ENCODE results near the gene WNT5A. TPM values are rescaled to one million over a fixed set of nuclear protein-coding genes. Genes with fewer than 3 reads are reported as not detected.

Gene WNT5A
- polyA plus RNA-seq, 2 of the 4 experiments (the other 2 are of a cell fraction) = 0.10 to 1.1 TPM

DNA sequence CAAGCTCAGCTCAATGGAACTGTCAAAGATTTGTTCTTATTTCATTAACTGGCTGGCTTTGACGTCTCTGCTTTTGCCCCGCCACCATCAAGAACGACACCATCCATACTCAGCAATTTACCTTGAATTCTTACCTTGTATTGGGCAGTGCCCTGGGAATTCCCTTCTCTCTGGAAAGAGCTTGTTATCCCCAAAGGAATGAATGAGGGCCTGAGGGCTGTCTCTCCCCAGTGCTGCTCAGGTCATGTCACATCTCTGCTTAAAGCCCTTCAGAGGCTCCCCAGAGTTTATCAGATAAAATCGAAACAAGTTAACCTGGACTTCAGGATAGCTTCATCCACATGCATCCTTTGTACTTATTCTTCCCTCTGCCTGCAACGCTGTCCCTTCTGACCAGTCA is 5.9 kb upstream of the WNT5A start (continued):
- TF ChIP-seq, protein P1, sequence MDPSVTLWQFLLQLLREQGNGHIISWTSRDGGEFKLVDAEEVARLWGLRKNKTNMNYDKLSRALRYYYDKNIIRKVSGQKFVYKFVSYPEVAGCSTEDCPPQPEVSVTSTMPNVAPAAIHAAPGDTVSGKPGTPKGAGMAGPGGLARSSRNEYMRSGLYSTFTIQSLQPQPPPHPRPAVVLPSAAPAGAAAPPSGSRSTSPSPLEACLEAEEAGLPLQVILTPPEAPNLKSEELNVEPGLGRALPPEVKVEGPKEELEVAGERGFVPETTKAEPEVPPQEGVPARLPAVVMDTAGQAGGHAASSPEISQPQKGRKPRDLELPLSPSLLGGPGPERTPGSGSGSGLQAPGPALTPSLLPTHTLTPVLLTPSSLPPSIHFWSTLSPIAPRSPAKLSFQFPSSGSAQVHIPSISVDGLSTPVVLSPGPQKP (IDR thresholded peaks at IDR 0.05; ENCODE audit: low read depth, low read length) = no peak
- TF ChIP-seq FOXS1 (CRISPR knock-in tag; IDR thresholded peaks at IDR 0.05) (no peak), JUN (IDR thresholded peaks at IDR 0.05) (no peak), ZNF302 (CRISPR knock-in tag; IDR thresholded peaks at IDR 0.05) (no peak), RAD21 (conservative IDR thresholded peaks at IDR 0.05 in 1 of 2, IDR thresholded peaks at IDR 0.05 in 1 of 2) (no peak), RCOR1 (IDR thresholded peaks at IDR 0.05; ENCODE audit: low read depth, low read length) (no peak), FOSB (CRISPR knock-in tag; IDR thresholded peaks at IDR 0.05) (no peak)
- TF ChIP-seq, protein P2, sequence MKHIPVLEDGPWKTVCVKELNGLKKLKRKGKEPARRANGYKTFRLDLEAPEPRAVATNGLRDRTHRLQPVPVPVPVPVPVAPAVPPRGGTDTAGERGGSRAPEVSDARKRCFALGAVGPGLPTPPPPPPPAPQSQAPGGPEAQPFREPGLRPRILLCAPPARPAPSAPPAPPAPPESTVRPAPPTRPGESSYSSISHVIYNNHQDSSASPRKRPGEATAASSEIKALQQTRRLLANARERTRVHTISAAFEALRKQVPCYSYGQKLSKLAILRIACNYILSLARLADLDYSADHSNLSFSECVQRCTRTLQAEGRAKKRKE (CRISPR knock-in tag; IDR thresholded peaks at IDR 0.05; ENCODE audit: low read depth) = no peak
- TF ChIP-seq, protein P3, sequence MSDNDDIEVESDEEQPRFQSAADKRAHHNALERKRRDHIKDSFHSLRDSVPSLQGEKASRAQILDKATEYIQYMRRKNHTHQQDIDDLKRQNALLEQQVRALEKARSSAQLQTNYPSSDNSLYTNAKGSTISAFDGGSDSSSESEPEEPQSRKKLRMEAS (IDR thresholded peaks at IDR 0.05) = no peak
- TF ChIP-seq, protein P4, sequence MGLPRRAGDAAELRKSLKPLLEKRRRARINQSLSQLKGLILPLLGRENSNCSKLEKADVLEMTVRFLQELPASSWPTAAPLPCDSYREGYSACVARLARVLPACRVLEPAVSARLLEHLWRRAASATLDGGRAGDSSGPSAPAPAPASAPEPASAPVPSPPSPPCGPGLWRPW (IDR thresholded peaks at IDR 0.05) = no peak

DNA sequence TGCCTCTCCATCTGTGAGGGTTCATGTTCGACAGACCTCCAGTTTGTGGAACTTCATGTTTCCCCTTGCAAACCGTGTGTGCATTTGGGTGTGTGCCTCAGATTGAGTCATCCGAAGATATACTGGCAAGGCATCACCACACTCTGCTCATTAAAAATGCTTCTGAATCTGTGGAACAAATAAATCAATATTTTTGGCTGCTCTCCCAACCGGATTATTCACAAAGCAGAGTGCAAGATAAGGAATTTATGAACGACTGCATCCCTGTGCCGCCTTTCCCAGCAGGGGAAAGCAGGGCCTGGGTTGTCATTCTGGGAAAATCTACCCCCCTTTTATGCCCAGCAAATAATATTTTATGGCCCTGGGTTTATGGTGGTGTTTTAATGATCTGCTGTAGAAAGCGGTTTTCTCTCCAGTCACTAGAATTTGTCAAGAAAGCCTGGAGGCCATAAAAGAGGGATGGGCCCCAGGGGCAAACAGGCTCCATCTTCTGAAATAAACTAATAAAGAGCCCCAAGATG is 4.2 kb upstream of the WNT5A start:
- 31% methylated on average over 7 of the region's 7 CpGs for WGBS (ENCODE audit: missing lambda C conversion rate)
- POLR2A ChIA-PET = no interaction called here
- TF ChIP-seq FOXS1 (CRISPR knock-in tag; IDR thresholded peaks at IDR 0.05) (no peak), HOXA7 (CRISPR knock-in tag; IDR thresholded peaks at IDR 0.05) (no peak), KDM5A (IDR thresholded peaks at IDR 0.05) (no peak), CBX2 (IDR thresholded peaks at IDR 0.05; ENCODE audit: borderline replicate concordance, low read depth) (no peak), ZNF302 (CRISPR knock-in tag; IDR thresholded peaks at IDR 0.05) (no peak), ESRRA (IDR thresholded peaks at IDR 0.05; ENCODE audit: borderline replicate concordance, low read length) (no peak), SMC3 (IDR thresholded peaks at IDR 0.05) (no peak)
- TF ChIP-seq, protein P2 (CRISPR knock-in tag; IDR thresholded peaks at IDR 0.05; ENCODE audit: low read depth) = no peak
- TF ChIP-seq, protein P5, sequence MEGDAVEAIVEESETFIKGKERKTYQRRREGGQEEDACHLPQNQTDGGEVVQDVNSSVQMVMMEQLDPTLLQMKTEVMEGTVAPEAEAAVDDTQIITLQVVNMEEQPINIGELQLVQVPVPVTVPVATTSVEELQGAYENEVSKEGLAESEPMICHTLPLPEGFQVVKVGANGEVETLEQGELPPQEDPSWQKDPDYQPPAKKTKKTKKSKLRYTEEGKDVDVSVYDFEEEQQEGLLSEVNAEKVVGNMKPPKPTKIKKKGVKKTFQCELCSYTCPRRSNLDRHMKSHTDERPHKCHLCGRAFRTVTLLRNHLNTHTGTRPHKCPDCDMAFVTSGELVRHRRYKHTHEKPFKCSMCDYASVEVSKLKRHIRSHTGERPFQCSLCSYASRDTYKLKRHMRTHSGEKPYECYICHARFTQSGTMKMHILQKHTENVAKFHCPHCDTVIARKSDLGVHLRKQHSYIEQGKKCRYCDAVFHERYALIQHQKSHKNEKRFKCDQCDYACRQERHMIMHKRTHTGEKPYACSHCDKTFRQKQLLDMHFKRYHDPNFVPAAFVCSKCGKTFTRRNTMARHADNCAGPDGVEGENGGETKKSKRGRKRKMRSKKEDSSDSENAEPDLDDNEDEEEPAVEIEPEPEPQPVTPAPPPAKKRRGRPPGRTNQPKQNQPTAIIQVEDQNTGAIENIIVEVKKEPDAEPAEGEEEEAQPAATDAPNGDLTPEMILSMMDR (IDR thresholded peaks at IDR 0.05) = no peak
- TF ChIP-seq, protein P4 (IDR thresholded peaks at IDR 0.05) = no peak
- H3K9me3 ChIP-seq = no peaks in the 10 kb centered on the region
- FAIRE-seq (no peak), DNase-seq (ENCODE audit: low read depth in 1 of 2, low spot score in 1 of 2) (no peak), ATAC-seq (no peak)
- peaks cover 4% of the 10 kb centered on the region; the same call in 1 of the 3 replicates for H3K4me1 ChIP-seq
- no peak overlapping the region for H3K4me3 ChIP-seq
- H3K4me2 ChIP-seq = no peak overlapping the region
- CTCF ChIA-PET = no interaction called here
- H3K27ac ChIP-seq = no peak overlapping the region

DNA sequence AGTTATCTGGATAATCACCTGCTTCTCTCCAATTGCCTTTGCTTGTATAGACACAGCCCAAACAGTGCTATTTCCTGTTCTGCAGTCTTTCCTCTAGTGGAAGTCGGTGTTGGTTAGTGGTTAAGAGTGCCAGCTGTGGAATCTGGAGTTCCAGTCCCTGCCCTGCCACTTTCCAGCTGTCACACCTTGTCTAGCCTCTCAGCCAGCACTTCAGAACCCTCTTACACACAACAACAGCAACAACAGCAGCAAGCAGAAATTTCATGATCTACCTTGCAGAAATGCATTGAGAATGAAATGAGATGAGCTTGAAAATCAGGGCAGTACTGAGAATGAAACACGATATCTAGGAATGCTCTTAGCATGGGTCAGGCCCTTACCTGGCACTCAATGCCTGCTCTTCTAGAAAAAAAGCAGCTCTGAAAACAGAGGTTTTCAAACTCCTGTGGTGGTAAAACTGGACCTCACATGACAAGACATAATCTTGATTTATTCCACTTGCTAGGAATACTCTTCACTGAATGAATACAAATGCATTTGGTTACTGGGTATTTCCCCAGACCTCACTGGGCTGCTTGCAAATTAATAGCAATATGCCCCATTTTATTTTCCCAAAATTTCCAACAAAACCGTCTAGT is 3.3 kb upstream of the WNT5A start:
- POLR2A ChIA-PET = no interaction called here
- ATAC-seq (no peak), DNase-seq (ENCODE audit: low read depth in 1 of 2, low spot score in 1 of 2) (no peak), FAIRE-seq (no peak)
- CTCF ChIA-PET = no interaction called here
- 41% methylated on average over 3 of the region's 3 CpGs for WGBS (ENCODE audit: missing lambda C conversion rate)
- H3K4me2 ChIP-seq = no peak overlapping the region
- peaks cover 4% of the 10 kb centered on the region; the same call in 1 of the 3 replicates for H3K4me1 ChIP-seq
- H3K4me3 ChIP-seq = no peak overlapping the region
- no peaks in the 10 kb centered on the region for H3K9me3 ChIP-seq
- H3K27ac ChIP-seq = no peak overlapping the region
- TF ChIP-seq MAFK (IDR thresholded peaks at IDR 0.05; ENCODE audit: partially characterized antibody) = no peak
- TF ChIP-seq NPAS2 (CRISPR knock-in tag; IDR thresholded peaks at IDR 0.05; ENCODE audit: borderline replicate concordance) = no peak
- no peak for TF ChIP-seq CBX2 (IDR thresholded peaks at IDR 0.05; ENCODE audit: borderline replicate concordance, low read depth)
- no peak for TF ChIP-seq POLR2AphosphoS2 (conservative IDR thresholded peaks at IDR 0.05; ENCODE audit: low read length)
- TF ChIP-seq ZNF302 (CRISPR knock-in tag; IDR thresholded peaks at IDR 0.05) = no peak
- TF ChIP-seq, protein P2 (CRISPR knock-in tag; IDR thresholded peaks at IDR 0.05; ENCODE audit: low read depth) = no peak
- TF ChIP-seq RFX5 (IDR thresholded peaks at IDR 0.05) = no peak
- no peak for TF ChIP-seq BHLHE40 (IDR thresholded peaks at IDR 0.05; ENCODE audit: low read depth, low read length)
- no peak for TF ChIP-seq CEBPB (IDR thresholded peaks at IDR 0.05)
- TF ChIP-seq EHMT2 (IDR thresholded peaks at IDR 0.05; ENCODE audit: low read depth) = no peak
- TF ChIP-seq SMC3 (IDR thresholded peaks at IDR 0.05) = no peak
- TF ChIP-seq MYC (IDR thresholded peaks at IDR 0.05; ENCODE audit: borderline replicate concordance, low read length) = no peak
- no peak for TF ChIP-seq ZFP36 (IDR thresholded peaks at IDR 0.05; ENCODE audit: borderline replicate concordance, partially characterized antibody)
- no peak for TF ChIP-seq HDAC2 (IDR thresholded peaks at IDR 0.05)
- no peak for TF ChIP-seq PHF8 (IDR thresholded peaks at IDR 0.05; ENCODE audit: borderline replicate concordance, low read depth)
